Epithelial cell of prostate (primary cell): ENCODE data around the gene ZKSCAN1.

Source experiments
- DNase-seq: peaks from one replicate; pipeline ENCODE4 v3.0.0-alpha.2; 2011; ENCODE audit warnings: low read depth, low spot score
- H3K27ac ChIP-seq: fragments of 450-650 bp; 2 replicates; pipeline ENCODE4 v1.5.1; 2017; ENCODE audit warnings: mild to moderate bottlenecking

The ZKSCAN1 gene

GRCh38 chr7:100072462-100072861, 57.1 kb downstream of the ZKSCAN1 start:
- no peak for DNase-seq
- no peak overlapping the region for H3K27ac ChIP-seq

DNA sequence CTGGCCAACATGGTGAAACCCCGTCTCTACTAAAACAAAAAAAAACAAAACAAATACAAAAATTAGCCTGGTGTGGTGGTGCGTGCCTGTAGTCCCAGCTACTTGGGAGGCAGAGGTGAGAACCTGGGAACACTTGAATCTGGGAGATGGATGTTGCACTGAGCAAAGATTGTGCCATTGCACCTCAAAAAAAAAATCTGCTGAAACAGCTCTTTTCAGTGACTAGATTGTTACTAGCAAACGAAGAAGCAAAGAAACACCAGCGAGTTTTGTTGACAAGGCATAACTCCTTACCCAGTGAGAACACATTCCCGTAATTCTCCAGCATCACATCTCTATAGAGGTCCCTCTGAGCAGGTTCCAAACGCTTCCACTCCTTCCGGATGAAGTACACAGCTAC, 59.4 kb downstream of the ZKSCAN1 start:
- H3K27ac ChIP-seq = no peak overlapping the region
- no peak for DNase-seq

GRCh38 chr7:100075418-100075817, 60.0 kb downstream of the ZKSCAN1 start:
- no peak overlapping the region for H3K27ac ChIP-seq
- no peak for DNase-seq

- no peak for DNase-seq
- no peak overlapping the region for H3K27ac ChIP-seq
These were observed 61.8 kb downstream of the ZKSCAN1 start for GRCh38 chr7:100077205-100077604.

GRCh38 chr7:100079024-100079560, 63.7 kb downstream of the ZKSCAN1 start:
- DNase-seq = no peak
- H3K27ac ChIP-seq = no peak overlapping the region

DNA sequence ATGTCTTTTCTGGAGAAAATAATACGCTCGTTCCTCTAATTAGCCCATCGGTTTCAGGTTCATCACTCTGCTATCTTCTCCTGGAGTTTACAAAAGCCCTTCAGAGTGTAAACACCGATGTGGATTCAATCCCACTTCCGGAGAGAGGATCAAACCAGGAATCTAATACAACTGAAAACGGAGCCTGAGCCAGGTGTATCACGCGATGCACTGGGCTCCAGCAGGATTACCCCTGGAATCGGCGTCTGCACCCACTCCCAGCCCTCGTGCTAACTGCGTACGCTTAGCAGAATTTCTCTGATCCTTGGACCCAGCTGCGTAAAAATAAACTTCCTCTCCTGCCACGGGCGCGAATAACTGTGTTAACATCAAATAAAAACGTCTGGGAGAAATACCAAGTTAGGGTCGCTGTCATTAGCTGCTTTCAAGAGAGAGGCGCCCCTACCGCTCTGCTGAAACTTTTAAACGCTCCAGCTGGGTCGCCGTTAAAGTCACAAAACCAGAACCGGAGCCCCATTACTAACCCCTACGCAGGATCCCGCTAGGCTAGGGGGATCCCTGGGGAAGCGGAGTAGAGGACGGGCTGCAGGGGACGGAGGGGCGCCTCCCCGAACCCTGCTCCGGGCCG, 65.6 kb downstream of the ZKSCAN1 start:
- DNase-seq = no peak
- H3K27ac ChIP-seq = peak overlapping the region; percentile 59

- peak; percentile 92 for DNase-seq
- H3K27ac ChIP-seq = peak within 1 kb of the TSS; percentile 59
These were observed 66.2 kb downstream of the ZKSCAN1 start, which contains the start of gene ZNF3 for GRCh38 chr7:100081535-100082102. Gene ZNF3, minus strand, starts transcription at chr7:100081723. Its CDS starts 4,366 bp downstream, at chr7:100077357.

- DNase-seq = no peak
- peak overlapping the region; percentile 59 for H3K27ac ChIP-seq
These were observed 67.6 kb downstream of the ZKSCAN1 start for GRCh38 chr7:100082978-100083377.

- no peak overlapping the region for H3K27ac ChIP-seq
These were observed 70.1 kb downstream of the ZKSCAN1 start for GRCh38 chr7:100085515-100085914.

GRCh38 chr7:100087055-100087750, 71.8 kb downstream of the ZKSCAN1 start:
- H3K27ac ChIP-seq = peak overlapping the region; percentile 94
- DNase-seq = no peak

More at GRCh38 chr7:100085515-100085914, 70.1 kb downstream of the ZKSCAN1 start:
- no peak for DNase-seq

GRCh38 chr7:100088095-100088620, 72.8 kb downstream of the ZKSCAN1 start:
- peak overlapping the region; percentile 94 for H3K27ac ChIP-seq
- DNase-seq = no peak

DNA sequence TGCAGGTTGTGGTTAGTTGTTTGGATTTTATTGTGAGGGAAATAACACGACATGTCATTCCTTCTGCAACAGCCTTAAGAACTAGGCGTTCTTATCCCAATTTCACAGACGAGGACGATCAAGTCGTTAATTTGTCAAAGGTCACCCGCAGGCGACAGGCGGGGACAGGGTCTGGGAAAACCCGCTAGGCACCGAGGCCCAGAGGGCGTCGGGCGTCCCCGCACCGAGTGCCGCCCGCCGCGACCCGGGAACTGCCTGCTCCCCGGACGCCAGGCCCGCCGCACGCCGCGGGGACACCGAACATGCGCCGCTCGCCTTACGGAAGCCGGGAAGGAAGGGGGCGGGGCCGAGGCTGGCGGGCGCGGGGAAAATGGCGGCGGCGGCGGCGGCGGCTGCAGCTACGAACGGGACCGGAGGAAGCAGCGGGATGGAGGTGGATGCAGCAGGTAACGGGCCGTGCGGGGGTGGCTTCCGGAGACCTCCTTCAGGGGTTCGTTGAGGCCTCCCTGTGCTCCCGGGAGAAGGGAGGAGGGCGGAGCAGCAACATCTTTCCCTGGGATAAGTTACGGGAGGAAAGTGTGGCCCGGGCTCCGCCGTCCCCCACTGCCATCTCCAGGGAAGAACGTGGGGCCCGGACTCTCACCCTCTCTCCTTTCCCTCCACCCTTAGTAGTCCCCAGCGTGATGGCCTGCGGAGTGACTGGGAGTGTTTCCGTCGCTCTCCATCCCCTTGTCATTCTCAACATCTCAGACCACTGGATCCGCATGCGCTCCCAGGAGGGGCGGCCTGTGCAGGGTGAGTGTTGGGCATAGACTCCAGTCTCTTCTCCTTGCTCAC, 73.4 kb downstream of the ZKSCAN1 start, which contains the start of gene COPS6:
TSS of gene COPS6 (plus strand) at position 349 of the 837 bp plus-strand sequence. CDS start at position 371, 22 bp downstream.
- H3K27ac ChIP-seq = peak within 1 kb of the TSS; percentile 94
- DNase-seq = no peak

DNA sequence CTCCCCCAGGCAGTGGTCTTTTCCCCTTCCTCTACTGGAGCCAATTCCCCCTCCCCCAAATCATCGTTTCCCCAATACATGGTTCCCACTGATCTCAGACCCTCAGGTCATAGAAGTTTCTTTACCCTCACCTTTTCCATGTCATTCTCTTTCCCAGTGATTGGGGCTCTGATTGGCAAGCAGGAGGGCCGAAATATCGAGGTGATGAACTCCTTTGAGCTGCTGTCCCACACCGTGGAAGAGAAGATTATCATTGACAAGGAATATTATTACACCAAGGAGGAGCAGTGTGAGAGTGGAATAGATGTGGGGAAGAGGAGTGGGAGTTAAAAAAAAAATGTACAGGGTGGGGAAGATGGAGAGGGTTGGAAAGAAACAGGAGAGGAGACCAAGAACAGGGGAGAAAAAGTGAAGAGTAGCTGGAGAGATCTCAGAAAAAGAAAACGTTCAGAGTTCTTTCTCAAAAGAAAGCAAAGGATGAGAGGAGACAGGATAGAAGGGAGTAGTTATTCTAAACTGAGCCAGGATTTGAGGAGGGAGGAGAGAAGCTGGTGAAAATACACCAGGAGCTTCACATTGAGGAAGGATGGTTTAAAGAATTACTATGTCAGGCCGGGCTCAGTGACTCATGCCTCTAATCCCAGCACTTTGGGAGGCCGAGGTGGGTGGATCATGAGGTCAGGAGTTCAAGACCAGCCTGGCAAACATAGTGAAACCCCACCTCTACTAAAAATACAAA, 74.2 kb downstream of the ZKSCAN1 start:
- DNase-seq = no peak
- peak overlapping the region; percentile 94 for H3K27ac ChIP-seq

- H3K27ac ChIP-seq = peak overlapping the region; percentile 94
- DNase-seq = no peak
These were observed 75.4 kb downstream of the ZKSCAN1 start for GRCh38 chr7:100090527-100091410.
